H1 (cell line): Measurements from ENCODE around the gene MYOM1.

ENCODE experiments used
- ASH2L ChIP-seq: fragments of 200-600, 300-600 bp; sonication (generic); IDR thresholded peaks from one replicate; pipeline ENCODE4 v1.7.1; 2017; ENCODE audit warnings: low read length
- JUND ChIP-seq: IDR thresholded peaks from 2 replicates; pipeline ENCODE4 v1.6.1; 2011; ENCODE audit warnings: mild to moderate bottlenecking, improper control_type of control experiment, low read length
- KDM5A ChIP-seq: fragments of 200-600 bp; IDR thresholded peaks from 2 replicates; pipeline ENCODE4 v1.7.1; 2012; ENCODE audit warnings: mild to moderate bottlenecking, low read length, inconsistent platforms, mixed read lengths
- NRF1 ChIP-seq: IDR thresholded peaks from 2 replicates; pipeline ENCODE4 v1.6.1; 2011; ENCODE audit warnings: mild to moderate bottlenecking, low read depth, low read length, improper control_type of control experiment
- RNF2 ChIP-seq: fragments of 200-900, 300-1000 bp; sonication (generic); IDR thresholded peaks from 2 replicates; pipeline ENCODE4 v1.7.1; 2016; ENCODE audit warnings: borderline replicate concordance, low read depth, mild to moderate bottlenecking, antibody characterized with exemption, low read length; ENCODE audit not compliant: poor library complexity, severe bottlenecking; ENCODE audit errors: missing control alignments
- SP2 ChIP-seq: IDR thresholded peaks from 2 replicates; pipeline ENCODE4 v1.6.1; 2012; ENCODE audit warnings: mild to moderate bottlenecking, low read length, inconsistent platforms
- TAF1 ChIP-seq: IDR thresholded peaks from 2 replicates; pipeline ENCODE4 v1.6.1; 2011; ENCODE audit warnings: mild to moderate bottlenecking, low read depth, low read length
- TBP ChIP-seq: IDR thresholded peaks from 2 replicates; pipeline ENCODE4 v1.6.1; 2011; ENCODE audit warnings: low read depth, low read length, improper control_type of control experiment
- TF ChIP-seq, protein P1 (sequence below), 3 experiments: IDR thresholded peaks; 1 replicate in 2 of 3; 2 replicates in 1 of 3; pipeline versions ENCODE4 v1.5.1 to v1.6.1; 2011; ENCODE audit warnings: low read length in 3 of 3, mild to moderate bottlenecking in 3 of 3, inconsistent platforms in 2 of 3, low read depth in 1 of 3, moderate library complexity in 1 of 3; ENCODE audit not compliant: insufficient read depth in 1 of 3; ENCODE audit errors: control extremely low read depth in 1 of 3
- TF ChIP-seq, protein P2 (sequence below): IDR thresholded peaks from 2 replicates; pipeline ENCODE4 v1.6.1; 2011; ENCODE audit warnings: low read depth, mild to moderate bottlenecking, low read length; ENCODE audit not compliant: insufficient read depth
- TF ChIP-seq, protein P3 (sequence below): IDR thresholded peaks from 2 replicates; pipeline ENCODE4 v1.6.1; 2011; ENCODE audit warnings: low read length, improper control_type of control experiment
- TF ChIP-seq, protein P4 (sequence below): fragments of 300-600 bp; sonication (generic); IDR thresholded peaks from 2 replicates; pipeline ENCODE4 v1.7.1; 2012; ENCODE audit warnings: low read length, moderate library complexity, mild to moderate bottlenecking, inconsistent platforms; ENCODE audit not compliant: insufficient replicate concordance

DNA sequence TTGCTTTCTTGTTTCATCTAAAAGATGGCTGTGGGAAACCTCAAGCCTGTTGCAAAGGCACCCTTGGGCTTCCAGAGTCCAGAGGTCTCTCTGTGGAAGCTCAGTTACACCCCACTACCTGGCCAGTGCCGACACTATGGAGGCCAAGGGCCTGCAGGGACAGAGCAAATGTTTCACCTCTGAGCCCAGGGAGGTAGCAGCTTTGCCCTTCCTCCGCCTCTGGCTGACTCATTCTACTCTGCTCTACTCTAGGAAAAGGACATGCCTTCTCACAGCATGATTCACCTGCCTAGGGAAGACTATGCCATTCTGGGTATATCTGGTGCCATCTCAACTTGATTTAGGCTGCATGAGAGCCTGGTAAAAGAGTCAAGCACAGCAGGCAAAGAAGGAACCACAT, 12.2 kb downstream of the MYOM1 start:
- TF ChIP-seq RNF2 (no peak), ASH2L (no peak), NRF1 (no peak), TBP (no peak), SP2 (no peak), KDM5A (no peak), JUND (no peak), TAF1 (no peak)
- TF ChIP-seq, protein P1, sequence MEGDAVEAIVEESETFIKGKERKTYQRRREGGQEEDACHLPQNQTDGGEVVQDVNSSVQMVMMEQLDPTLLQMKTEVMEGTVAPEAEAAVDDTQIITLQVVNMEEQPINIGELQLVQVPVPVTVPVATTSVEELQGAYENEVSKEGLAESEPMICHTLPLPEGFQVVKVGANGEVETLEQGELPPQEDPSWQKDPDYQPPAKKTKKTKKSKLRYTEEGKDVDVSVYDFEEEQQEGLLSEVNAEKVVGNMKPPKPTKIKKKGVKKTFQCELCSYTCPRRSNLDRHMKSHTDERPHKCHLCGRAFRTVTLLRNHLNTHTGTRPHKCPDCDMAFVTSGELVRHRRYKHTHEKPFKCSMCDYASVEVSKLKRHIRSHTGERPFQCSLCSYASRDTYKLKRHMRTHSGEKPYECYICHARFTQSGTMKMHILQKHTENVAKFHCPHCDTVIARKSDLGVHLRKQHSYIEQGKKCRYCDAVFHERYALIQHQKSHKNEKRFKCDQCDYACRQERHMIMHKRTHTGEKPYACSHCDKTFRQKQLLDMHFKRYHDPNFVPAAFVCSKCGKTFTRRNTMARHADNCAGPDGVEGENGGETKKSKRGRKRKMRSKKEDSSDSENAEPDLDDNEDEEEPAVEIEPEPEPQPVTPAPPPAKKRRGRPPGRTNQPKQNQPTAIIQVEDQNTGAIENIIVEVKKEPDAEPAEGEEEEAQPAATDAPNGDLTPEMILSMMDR (IDR thresholded peaks at IDR 0.05; ENCODE audit: control extremely low read depth in 1 of 3, insufficient read depth in 1 of 3, low read depth in 1 of 3, low read length in 3 of 3), result no peak
- TF ChIP-seq, protein P2, sequence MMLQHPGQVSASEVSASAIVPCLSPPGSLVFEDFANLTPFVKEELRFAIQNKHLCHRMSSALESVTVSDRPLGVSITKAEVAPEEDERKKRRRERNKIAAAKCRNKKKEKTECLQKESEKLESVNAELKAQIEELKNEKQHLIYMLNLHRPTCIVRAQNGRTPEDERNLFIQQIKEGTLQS, result no peak
- TF ChIP-seq, protein P3, sequence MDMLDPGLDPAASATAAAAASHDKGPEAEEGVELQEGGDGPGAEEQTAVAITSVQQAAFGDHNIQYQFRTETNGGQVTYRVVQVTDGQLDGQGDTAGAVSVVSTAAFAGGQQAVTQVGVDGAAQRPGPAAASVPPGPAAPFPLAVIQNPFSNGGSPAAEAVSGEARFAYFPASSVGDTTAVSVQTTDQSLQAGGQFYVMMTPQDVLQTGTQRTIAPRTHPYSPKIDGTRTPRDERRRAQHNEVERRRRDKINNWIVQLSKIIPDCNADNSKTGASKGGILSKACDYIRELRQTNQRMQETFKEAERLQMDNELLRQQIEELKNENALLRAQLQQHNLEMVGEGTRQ, result no peak
- TF ChIP-seq, protein P4, sequence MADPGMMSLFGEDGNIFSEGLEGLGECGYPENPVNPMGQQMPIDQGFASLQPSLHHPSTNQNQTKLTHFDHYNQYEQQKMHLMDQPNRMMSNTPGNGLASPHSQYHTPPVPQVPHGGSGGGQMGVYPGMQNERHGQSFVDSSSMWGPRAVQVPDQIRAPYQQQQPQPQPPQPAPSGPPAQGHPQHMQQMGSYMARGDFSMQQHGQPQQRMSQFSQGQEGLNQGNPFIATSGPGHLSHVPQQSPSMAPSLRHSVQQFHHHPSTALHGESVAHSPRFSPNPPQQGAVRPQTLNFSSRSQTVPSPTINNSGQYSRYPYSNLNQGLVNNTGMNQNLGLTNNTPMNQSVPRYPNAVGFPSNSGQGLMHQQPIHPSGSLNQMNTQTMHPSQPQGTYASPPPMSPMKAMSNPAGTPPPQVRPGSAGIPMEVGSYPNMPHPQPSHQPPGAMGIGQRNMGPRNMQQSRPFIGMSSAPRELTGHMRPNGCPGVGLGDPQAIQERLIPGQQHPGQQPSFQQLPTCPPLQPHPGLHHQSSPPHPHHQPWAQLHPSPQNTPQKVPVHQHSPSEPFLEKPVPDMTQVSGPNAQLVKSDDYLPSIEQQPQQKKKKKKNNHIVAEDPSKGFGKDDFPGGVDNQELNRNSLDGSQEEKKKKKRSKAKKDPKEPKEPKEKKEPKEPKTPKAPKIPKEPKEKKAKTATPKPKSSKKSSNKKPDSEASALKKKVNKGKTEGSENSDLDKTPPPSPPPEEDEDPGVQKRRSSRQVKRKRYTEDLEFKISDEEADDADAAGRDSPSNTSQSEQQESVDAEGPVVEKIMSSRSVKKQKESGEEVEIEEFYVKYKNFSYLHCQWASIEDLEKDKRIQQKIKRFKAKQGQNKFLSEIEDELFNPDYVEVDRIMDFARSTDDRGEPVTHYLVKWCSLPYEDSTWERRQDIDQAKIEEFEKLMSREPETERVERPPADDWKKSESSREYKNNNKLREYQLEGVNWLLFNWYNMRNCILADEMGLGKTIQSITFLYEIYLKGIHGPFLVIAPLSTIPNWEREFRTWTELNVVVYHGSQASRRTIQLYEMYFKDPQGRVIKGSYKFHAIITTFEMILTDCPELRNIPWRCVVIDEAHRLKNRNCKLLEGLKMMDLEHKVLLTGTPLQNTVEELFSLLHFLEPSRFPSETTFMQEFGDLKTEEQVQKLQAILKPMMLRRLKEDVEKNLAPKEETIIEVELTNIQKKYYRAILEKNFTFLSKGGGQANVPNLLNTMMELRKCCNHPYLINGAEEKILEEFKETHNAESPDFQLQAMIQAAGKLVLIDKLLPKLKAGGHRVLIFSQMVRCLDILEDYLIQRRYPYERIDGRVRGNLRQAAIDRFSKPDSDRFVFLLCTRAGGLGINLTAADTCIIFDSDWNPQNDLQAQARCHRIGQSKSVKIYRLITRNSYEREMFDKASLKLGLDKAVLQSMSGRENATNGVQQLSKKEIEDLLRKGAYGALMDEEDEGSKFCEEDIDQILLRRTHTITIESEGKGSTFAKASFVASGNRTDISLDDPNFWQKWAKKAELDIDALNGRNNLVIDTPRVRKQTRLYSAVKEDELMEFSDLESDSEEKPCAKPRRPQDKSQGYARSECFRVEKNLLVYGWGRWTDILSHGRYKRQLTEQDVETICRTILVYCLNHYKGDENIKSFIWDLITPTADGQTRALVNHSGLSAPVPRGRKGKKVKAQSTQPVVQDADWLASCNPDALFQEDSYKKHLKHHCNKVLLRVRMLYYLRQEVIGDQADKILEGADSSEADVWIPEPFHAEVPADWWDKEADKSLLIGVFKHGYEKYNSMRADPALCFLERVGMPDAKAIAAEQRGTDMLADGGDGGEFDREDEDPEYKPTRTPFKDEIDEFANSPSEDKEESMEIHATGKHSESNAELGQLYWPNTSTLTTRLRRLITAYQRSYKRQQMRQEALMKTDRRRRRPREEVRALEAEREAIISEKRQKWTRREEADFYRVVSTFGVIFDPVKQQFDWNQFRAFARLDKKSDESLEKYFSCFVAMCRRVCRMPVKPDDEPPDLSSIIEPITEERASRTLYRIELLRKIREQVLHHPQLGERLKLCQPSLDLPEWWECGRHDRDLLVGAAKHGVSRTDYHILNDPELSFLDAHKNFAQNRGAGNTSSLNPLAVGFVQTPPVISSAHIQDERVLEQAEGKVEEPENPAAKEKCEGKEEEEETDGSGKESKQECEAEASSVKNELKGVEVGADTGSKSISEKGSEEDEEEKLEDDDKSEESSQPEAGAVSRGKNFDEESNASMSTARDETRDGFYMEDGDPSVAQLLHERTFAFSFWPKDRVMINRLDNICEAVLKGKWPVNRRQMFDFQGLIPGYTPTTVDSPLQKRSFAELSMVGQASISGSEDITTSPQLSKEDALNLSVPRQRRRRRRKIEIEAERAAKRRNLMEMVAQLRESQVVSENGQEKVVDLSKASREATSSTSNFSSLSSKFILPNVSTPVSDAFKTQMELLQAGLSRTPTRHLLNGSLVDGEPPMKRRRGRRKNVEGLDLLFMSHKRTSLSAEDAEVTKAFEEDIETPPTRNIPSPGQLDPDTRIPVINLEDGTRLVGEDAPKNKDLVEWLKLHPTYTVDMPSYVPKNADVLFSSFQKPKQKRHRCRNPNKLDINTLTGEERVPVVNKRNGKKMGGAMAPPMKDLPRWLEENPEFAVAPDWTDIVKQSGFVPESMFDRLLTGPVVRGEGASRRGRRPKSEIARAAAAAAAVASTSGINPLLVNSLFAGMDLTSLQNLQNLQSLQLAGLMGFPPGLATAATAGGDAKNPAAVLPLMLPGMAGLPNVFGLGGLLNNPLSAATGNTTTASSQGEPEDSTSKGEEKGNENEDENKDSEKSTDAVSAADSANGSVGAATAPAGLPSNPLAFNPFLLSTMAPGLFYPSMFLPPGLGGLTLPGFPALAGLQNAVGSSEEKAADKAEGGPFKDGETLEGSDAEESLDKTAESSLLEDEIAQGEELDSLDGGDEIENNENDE, result no peak
